Islet precursor cell (in vitro differentiated cells): Measurements from ENCODE around the gene USO1.
A peak's percentile ranks its signal among the peaks of the same experiment; 100 is the strongest.

ENCODE experiments used
- DNase-seq: peaks from one replicate; pipeline ENCODE4 v3.0.0-alpha.2; 2018

The USO1 gene

DNA sequence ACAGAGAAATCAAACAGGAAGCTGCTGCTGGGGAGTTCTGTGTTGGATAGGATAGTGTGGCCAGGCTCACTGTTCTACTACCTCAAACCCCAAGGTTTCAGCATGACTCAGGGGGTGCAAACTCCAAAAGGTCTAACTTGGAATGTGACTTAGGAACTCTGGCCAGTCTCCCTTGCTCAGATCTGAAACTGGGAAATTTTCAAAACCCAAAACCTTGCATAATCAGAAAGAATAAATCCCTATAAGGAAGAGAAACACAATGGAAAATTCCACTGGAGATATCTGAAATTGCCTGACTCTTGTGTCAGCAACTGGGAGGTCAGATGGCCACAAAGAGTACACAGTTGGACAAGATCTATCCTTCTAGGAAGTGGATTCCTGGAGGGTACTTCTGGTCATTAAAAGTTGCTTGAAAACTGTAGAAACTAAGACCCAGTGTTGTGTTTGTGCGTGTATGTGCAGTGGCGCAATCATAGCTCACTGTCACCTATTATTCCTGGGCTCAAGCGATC is 119.8 kb downstream of the USO1 start:
- no peak for DNase-seq

DNA sequence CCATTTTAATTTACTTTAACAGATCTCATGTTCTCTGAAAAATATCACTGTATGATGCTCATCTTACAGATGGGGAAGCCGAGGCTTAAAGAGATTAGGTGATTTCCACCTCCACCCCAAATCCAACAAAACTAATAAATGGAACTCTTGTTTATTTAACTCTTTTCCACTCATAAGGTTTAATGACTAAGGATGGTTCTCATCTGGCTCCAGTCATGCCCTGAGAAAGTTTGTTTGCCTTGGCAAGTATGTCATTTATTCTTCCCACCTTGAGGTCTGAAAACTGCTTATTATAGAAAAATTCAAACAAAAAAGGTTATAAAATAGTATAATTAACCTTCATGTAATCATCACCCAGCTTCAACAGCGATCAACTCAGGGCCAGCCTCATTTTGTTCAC is 121.6 kb downstream of the USO1 start:
- DNase-seq = no peak

DNA sequence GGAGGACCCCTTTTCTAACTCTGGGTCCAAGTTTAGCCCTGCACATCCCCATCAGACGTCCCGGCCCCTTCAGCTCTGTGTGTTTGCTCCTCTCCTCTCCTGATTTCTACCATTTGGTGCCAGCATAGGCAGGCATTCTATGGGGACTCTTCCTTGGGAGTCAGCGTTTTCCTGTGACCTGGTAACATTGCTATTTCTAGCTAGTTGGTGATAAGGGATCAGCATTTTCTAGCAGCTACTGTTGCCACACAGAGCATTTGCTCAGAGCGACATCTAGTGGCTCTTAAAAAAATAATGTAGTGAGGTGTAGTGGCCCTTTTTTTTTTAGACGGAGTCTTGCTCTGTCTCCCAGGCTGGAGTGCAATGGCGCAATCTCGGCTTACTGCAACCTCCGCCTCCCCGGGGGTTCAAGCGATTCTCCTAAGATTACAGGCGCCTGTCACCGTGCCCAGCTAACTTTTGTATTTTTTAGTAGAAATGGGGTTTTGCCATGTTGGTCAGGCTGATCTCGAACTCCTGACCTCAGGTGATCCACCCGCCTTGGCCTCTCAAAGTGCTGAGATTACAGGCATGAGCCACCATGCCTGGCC is 123.9 kb downstream of the USO1 start:
- DNase-seq = peak; percentile 76

DNA sequence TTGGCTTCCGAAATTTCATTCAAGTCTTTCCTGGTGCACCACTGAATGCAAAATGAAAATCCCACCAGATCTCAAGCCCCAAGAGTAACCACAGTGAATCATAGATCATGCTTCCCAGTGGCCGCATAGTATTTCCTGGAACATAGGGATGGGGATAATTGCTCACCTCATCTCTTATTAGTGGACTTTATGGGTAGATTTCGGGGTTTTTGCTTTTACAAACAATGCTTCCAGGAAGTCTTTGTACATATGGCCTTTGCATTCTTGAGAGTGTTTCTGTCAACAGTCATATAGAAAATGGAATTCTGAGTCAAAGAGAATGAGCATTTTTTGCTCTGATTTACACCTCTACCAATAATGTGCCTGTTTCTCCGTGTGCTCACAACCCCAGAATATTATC is 124.5 kb downstream of the USO1 start:
- DNase-seq = no peak

DNA sequence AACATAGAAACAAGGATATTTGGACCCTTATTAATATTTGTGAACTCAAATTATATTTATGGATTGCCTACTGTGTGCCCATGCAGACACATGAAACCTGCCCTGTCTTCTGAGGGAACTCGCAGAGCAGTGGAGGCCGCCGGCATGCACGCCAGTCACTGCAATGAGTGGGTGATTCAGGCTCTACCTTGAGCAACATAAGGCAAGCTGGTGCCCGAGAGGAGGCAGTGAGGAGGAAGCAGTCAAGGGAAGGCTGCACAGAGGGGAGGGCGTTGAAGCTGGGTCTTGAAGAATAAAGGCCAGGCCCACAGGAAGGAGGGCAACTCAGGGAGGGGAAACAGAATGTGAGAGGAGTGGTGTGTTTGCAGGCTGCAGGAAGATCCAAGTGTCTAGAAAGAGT is 125.1 kb downstream of the USO1 start:
- DNase-seq = peak; percentile 83

DNA sequence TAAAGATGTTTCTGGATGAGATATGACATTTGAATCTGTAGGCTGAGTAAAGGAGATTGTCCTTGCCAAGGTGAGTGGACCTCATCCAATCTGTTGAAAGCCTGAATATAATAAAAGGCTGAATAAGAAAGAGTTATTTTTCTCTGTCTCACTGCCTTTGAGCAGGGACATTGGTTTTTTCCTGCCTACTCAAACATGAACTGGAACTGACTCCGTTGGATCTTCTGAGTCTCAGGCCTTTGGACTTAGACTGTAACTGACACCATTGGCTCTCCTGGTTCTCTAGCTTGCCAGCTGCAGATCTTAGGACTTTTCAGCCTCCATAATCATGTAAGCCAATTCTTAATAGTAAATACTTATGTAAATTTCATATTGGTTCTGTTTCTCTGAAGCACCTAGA is 134.3 kb downstream of the USO1 start:
- no peak for DNase-seq

DNA sequence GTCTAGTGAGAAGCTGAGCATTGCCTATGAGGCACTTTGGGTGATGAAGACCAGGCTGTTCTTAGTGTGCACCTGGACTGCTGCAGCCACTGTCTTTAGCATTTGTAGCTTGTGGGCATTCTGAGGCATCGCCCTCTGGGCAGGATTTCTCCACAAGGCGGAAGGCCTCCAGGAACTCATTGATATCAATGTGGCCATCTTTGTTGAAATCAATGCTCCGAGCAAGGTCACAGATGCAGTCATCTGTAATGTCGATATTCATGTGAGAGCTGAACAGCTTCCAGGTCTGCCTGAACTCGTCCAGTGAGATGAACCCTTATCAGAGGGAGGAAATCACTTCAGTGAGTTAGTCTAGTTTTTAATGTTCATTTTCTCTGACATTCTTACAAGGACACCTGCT is 136.2 kb downstream of the USO1 start:
- DNase-seq = no peak
